ENCODE results near the gene LRRC28.
"Not testable (repeated sequence)": the region's sequence is repeated elsewhere in the genome, so short reads cannot be mapped to it uniquely, and the experiment has no call there.

The LRRC28 gene

GRCh38 chr15:99250857-99251841, at the start of gene LRRC28:
Gene LRRC28 (plus strand): TSS chr15:99251481. CDS start chr15:99255958, 4,477 bp downstream.
- peak; percentile 99 for DNase-seq

GRCh38 chr15:99202176-99202552, 49.1 kb upstream of the LRRC28 start:
- no peak for DNase-seq

- DNase-seq, result no peak
These were observed 43.6 kb upstream of the LRRC28 start for GRCh38 chr15:99207672-99208071.

GRCh38 chr15:99209326-99209725, 42.0 kb upstream of the LRRC28 start:
- no peak for DNase-seq

- DNase-seq, result no peak
These were observed 40.9 kb upstream of the LRRC28 start for GRCh38 chr15:99210334-99210733.

GRCh38 chr15:99211926-99212325, 39.4 kb upstream of the LRRC28 start:
- no peak for DNase-seq

- no peak for DNase-seq
These were observed 38.9 kb upstream of the LRRC28 start for GRCh38 chr15:99212406-99212805.

GRCh38 chr15:99213187-99213811, 38.0 kb upstream of the LRRC28 start:
- peak; percentile 77 for DNase-seq

GRCh38 chr15:99224372-99225214, 26.7 kb upstream of the LRRC28 start:
- DNase-seq, result no peak

GRCh38 chr15:99226802-99227201, 24.5 kb upstream of the LRRC28 start:
- DNase-seq, result no peak

- no peak for DNase-seq
These were observed 23.0 kb upstream of the LRRC28 start for GRCh38 chr15:99228120-99228770.

- no peak for DNase-seq
These were observed 20.4 kb upstream of the LRRC28 start for GRCh38 chr15:99230867-99231266.

- no peak for DNase-seq
These were observed 18.5 kb upstream of the LRRC28 start for GRCh38 chr15:99232740-99233139.

GRCh38 chr15:99234160-99234559, 17.1 kb upstream of the LRRC28 start:
- DNase-seq, result not testable (repeated sequence)

- DNase-seq, result no peak
These were observed 12.4 kb upstream of the LRRC28 start for GRCh38 chr15:99238849-99239248.

GRCh38 chr15:99239545-99240198, 11.6 kb upstream of the LRRC28 start:
- no peak for DNase-seq

GRCh38 chr15:99241752-99242151, 9.5 kb upstream of the LRRC28 start:
- DNase-seq, result no peak

GRCh38 chr15:99244306-99244705, 7.0 kb upstream of the LRRC28 start:
- no peak for DNase-seq

GRCh38 chr15:99247062-99247461, 4.2 kb upstream of the LRRC28 start:
- no peak for DNase-seq

GRCh38 chr15:99248000-99248715, 3.1 kb upstream of the LRRC28 start:
- DNase-seq, result peak; percentile 8

GRCh38 chr15:99249270-99249841, 1.9 kb upstream of the LRRC28 start, which contains the start of gene TTC23:
Gene TTC23 (minus strand): TSS chr15:99249581. CDS start chr15:99228712, 20,869 bp downstream.
- DNase-seq, result peak; percentile 62
